ENCODE data around the gene CES2.
A peak's percentile ranks its signal among the peaks of the same experiment; 100 is the strongest.

CES2 gene

GRCh38 chr16:66930189-66930588 is 5.1 kb upstream of the CES2 start (continued):
- TF ChIP-seq ZBTB48 (tag by site-specific recombination; IDR thresholded peaks at IDR 0.05) = peak; percentile 59

- H3K4me1 ChIP-seq (ENCODE audit: control insufficient read depth, insufficient read depth, low read length) = peaks cover 2% of the 10 kb centered on the region; the same call in 1 of the 2 replicates
- POLR2A ChIA-PET = no interaction called here
- no peaks in the 10 kb centered on the region for H3K9me3 ChIP-seq (ENCODE audit: control insufficient read depth, insufficient read depth, low read depth, low read length)
- TF ChIP-seq ZNF175 (tag by site-specific recombination; IDR thresholded peaks at IDR 0.05) (no peak), ZNF394 (tag by site-specific recombination; IDR thresholded peaks at IDR 0.05; ENCODE audit: borderline replicate concordance) (no peak), ZNF362 (tag by site-specific recombination; IDR thresholded peaks at IDR 0.05) (no peak), ZNF112 (tag by site-specific recombination; IDR thresholded peaks at IDR 0.05) (no peak), ZNF214 (tag by site-specific recombination; IDR thresholded peaks at IDR 0.05; ENCODE audit: borderline replicate concordance) (no peak), ZBTB10 (tag by site-specific recombination; IDR thresholded peaks at IDR 0.05) (no peak), ZNF114 (tag by site-specific recombination; IDR thresholded peaks at IDR 0.05) (no peak)
- TF ChIP-seq, protein P1, sequence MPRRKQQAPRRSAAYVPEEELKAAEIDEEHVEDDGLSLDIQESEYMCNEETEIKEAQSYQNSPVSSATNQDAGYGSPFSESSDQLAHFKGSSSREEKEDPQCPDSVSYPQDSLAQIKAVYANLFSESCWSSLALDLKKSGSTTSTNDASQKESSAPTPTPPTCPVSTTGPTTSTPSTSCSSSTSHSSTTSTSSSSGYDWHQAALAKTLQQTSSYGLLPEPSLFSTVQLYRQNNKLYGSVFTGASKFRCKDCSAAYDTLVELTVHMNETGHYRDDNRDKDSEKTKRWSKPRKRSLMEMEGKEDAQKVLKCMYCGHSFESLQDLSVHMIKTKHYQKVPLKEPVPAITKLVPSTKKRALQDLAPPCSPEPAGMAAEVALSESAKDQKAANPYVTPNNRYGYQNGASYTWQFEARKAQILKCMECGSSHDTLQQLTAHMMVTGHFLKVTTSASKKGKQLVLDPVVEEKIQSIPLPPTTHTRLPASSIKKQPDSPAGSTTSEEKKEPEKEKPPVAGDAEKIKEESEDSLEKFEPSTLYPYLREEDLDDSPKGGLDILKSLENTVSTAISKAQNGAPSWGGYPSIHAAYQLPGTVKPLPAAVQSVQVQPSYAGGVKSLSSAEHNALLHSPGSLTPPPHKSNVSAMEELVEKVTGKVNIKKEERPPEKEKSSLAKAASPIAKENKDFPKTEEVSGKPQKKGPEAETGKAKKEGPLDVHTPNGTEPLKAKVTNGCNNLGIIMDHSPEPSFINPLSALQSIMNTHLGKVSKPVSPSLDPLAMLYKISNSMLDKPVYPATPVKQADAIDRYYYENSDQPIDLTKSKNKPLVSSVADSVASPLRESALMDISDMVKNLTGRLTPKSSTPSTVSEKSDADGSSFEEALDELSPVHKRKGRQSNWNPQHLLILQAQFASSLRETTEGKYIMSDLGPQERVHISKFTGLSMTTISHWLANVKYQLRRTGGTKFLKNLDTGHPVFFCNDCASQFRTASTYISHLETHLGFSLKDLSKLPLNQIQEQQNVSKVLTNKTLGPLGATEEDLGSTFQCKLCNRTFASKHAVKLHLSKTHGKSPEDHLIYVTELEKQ (tag by site-specific recombination; IDR thresholded peaks at IDR 0.05; ENCODE audit: borderline replicate concordance) = no peak
- H3K27ac ChIP-seq (ENCODE audit: extremely low read depth, low read depth, low read length) = no peak overlapping the region
- H3K36me3 ChIP-seq (ENCODE audit: control insufficient read depth in 2 of 2, insufficient read depth in 1 of 2, low read length in 2 of 2) = peaks cover 4 to 16% of the 10 kb centered on the region in 2 experiments; a peak in 2 of 3 replicates
- no peak overlapping the region for H3K4me3 ChIP-seq (ENCODE audit: low read depth, low read length)
- CTCF ChIA-PET = interaction anchor here (0.8 to 3.0 kb wide), 4 partner anchors 15 to 36 kb away, joined by 3 to 23 read pairs (median 4); no protein-coding TSS in a partner anchor
These were observed 3.7 kb upstream of the CES2 start for GRCh38 chr16:66931665-66932064.

DNA sequence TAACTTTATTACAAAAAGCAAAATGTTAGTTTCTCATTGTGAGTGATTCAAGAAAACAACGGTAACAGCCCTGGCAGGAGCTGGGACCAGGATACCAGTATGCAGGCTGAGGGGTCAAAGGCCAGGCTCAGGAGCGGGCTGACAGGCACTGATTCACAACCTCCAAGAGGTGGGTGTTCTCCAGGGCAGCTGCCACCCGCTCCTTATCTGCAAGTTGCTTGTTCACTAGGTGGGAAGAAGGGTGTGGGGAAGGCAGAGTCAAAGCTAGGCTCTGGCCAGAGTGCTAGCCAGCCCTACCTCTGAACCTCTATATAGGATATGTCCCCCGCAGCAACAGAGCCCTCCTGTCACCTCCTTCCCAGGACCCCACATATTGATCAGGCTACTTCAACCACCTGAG is 3.2 kb upstream of the CES2 start:
- TF ChIP-seq KLF1 (tag by site-specific recombination; IDR thresholded peaks at IDR 0.05) = peak; percentile 49
- TF ChIP-seq ZNF140 (tag by site-specific recombination; IDR thresholded peaks at IDR 0.05) = no peak
- TF ChIP-seq EGR2 (tag by site-specific recombination; IDR thresholded peaks at IDR 0.05; ENCODE audit: low read depth) = peak; percentile 70
- no peak for TF ChIP-seq ZBTB8A (tag by site-specific recombination; IDR thresholded peaks at IDR 0.05)
- TF ChIP-seq ZFHX2 (tag by site-specific recombination; conservative IDR thresholded peaks at IDR 0.05) = peak; percentile 37; the same call in 1 of the 2 replicates
- CTCF ChIA-PET = interaction anchor here (1.0 to 3.0 kb wide), 2 partner anchors 22 to 37 kb away, joined by 3 to 23 read pairs; no protein-coding TSS in a partner anchor
- POLR2A ChIA-PET = no interaction called here
- H3K4me1 ChIP-seq (ENCODE audit: control insufficient read depth, insufficient read depth, low read length) = peaks cover 2% of the 10 kb centered on the region; the same call in 1 of the 2 replicates
- H3K36me3 ChIP-seq (ENCODE audit: control insufficient read depth in 2 of 2, insufficient read depth in 1 of 2, low read length in 2 of 2) = peaks cover 4 to 18% of the 10 kb centered on the region in 2 experiments; a peak in 2 of 3 replicates
- no peaks in the 10 kb centered on the region for H3K9me3 ChIP-seq (ENCODE audit: control insufficient read depth, insufficient read depth, low read depth, low read length)
- H3K27ac ChIP-seq (ENCODE audit: extremely low read depth, low read depth, low read length) = no peak overlapping the region
- no peak overlapping the region for H3K4me3 ChIP-seq (ENCODE audit: low read depth, low read length)

Measured in HEK293 (cell line).